ENCODE measurements around the gene PKP4.
"Not testable (repeated sequence)": the region's sequence is repeated elsewhere in the genome, so short reads cannot be mapped to it uniquely, and the experiment has no call there.

PKP4 gene

GRCh38 chr2:158691619-158692018, 234.9 kb downstream of the PKP4 start:
- no peak for DNase-seq

GRCh38 chr2:158692372-158693103, 235.8 kb downstream of the PKP4 start:
- DNase-seq = no peak

- no peak for DNase-seq
Observed at GRCh38 chr2:158693476-158693875, 236.7 kb downstream of the PKP4 start.

- no peak for DNase-seq
Observed at GRCh38 chr2:158695305-158695704, 238.6 kb downstream of the PKP4 start.

GRCh38 chr2:158695744-158696143, 239.0 kb downstream of the PKP4 start:
- DNase-seq = not testable (repeated sequence)

- DNase-seq = no peak
Observed at GRCh38 chr2:158699323-158699722, 242.6 kb downstream of the PKP4 start.

GRCh38 chr2:158701101-158701500, 244.3 kb downstream of the PKP4 start:
- no peak for DNase-seq

- DNase-seq = no peak
Observed at GRCh38 chr2:158702740-158703139, 246.0 kb downstream of the PKP4 start.

- not testable (repeated sequence) for DNase-seq
Observed at GRCh38 chr2:158704724-158705465, 248.1 kb downstream of the PKP4 start.

- DNase-seq = no peak
Observed at GRCh38 chr2:158712791-158713522, 256.2 kb downstream of the PKP4 start.

GRCh38 chr2:158713523-158714138, 256.9 kb downstream of the PKP4 start:
- no peak for DNase-seq

GRCh38 chr2:158714420-158714819, 257.7 kb downstream of the PKP4 start:
- DNase-seq = no peak

GRCh38 chr2:158715357-158715756, 258.6 kb downstream of the PKP4 start:
- no peak for DNase-seq

- no peak for DNase-seq
Observed at GRCh38 chr2:158716121-158716791, 259.5 kb downstream of the PKP4 start.

- DNase-seq = no peak
Observed at GRCh38 chr2:158716921-158717320, 260.2 kb downstream of the PKP4 start.

GRCh38 chr2:158717366-158718195, 260.8 kb downstream of the PKP4 start:
- no peak for DNase-seq

- no peak for DNase-seq
Observed at GRCh38 chr2:158718196-158718585, 261.4 kb downstream of the PKP4 start.

GRCh38 chr2:158718851-158719250, 262.1 kb downstream of the PKP4 start:
- DNase-seq = no peak

- DNase-seq = no peak
Observed at GRCh38 chr2:158719403-158719802, 262.7 kb downstream of the PKP4 start.

- no peak for DNase-seq
Observed at GRCh38 chr2:158722266-158723105, 265.7 kb downstream of the PKP4 start.
